Renal cortical epithelial cell (primary cell): ENCODE measurements around the gene FAM161B. TPM values are rescaled to one million over a fixed set of nuclear protein-coding genes. Genes with fewer than 3 reads are reported as not detected.
"Not testable (repeated sequence)": the region's sequence is repeated elsewhere in the genome, so short reads cannot be mapped to it uniquely, and the experiment has no call there.

Experiments used
- DNase-seq: peaks from one replicate; pipeline ENCODE4 v3.0.0-alpha.2; 2011; ENCODE audit warnings: low read depth
- total RNA-seq: library from RNA; depleted of rRNA; stranded (reverse); fragments of >200 nt; gene quantifications from 2 replicates; pipeline ENCODE4 v1.2.3, GENCODE V29; 2014

Gene FAM161B
- total RNA-seq = 2.3 and 7.5 TPM in 2 replicates

- DNase-seq = peak; percentile 93
Observed at GRCh38 chr14:73949752-73950734, at the start of gene FAM161B, which contains the start of gene COQ6. Gene FAM161B (minus strand): TSS chr14:73950094. CDS start chr14:73950026, 68 bp downstream. Gene COQ6 (plus strand): TSS chr14:73950302. CDS start chr14:73950333, 31 bp downstream.

- DNase-seq = no peak
Observed at GRCh38 chr14:73998726-73999125, 48.8 kb upstream of the FAM161B start.

DNA sequence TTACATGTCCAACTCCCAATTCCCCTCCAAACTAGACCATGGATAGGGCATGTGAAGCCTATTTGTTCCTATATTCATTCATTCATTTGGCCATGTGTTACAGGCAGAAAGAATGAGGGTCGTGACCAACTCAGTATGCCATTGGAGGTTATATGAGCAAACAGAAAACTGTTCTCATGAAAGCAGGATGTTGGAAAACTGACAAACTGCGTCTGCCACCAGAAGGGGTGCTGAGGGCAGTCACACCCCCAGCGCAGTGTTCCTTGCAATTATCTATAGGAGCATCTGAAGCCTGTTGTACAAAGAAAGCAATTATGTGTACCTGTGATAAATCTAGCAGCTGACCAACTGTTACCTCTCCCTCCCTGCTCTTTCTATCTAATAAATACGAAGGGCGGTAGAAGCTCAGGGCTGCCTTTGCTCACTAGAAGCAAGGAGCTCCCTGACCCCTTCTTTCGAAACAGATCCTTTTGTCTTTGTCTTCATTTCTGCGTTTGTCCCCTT, 48.1 kb upstream of the FAM161B start:
- no peak for DNase-seq

- peak; percentile 79 for DNase-seq
Observed at GRCh38 chr14:73997108-73997943, 47.4 kb upstream of the FAM161B start.

DNA sequence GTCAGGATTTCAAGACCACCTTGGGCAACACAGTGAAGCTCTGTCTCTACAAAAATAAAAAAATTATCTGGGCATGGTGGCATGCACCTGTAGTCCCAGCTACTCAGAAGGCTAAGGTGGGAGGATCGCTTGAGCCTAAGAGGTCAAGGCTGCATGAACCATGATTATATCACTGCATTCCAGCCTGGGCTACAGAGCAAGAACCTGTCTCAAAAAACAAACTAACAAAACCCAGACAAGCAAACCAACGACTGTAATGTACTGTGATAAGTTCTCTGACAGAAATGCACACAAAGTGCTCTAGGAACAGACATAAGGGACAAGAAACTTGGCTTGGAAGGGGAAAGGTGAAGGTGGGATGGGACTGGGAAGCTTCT, 46.8 kb upstream of the FAM161B start:
- DNase-seq = no peak

DNA sequence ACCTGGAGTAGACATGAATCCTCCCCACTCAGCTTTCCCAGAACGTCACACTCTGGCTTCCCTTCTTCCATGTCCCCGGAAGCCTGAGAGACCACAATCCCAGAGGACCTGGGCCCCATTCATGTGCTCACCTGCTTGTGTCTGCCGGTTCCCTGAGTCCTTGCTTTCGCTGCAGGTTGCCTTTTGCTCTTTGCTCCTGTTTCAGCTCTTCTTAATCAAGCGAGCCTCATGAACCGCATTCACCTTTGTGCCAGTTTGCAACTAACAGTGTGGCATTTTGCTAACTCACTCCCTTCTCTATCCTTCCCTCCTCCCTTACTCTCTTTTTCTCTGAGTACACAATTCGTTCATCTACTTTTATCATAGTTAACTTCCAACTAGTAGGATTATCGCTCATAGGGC, 46.1 kb upstream of the FAM161B start:
- DNase-seq = peak; percentile 54

GRCh38 chr14:73994926-73995325, 45.0 kb upstream of the FAM161B start:
- DNase-seq = not testable (repeated sequence)

DNA sequence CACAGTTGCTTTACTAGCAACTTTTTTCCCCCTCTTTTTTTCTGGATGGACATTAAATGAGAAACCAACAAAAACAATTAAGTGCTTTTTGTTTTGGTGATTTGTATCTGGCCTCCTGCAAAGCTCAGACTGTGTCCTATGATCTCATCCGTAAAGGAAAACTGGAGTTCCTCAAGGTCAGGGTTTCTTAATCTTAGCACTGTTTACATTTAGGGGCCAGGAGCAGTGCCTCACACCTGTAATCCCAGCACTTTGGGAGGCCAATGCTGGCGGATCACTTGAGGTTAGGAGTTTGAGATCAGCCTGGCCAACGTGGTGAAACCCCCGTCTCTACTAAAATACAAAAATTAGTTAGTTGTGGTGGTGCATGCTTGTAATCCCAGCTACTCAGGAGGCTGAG, 41.2 kb upstream of the FAM161B start:
- DNase-seq = no peak

- not testable (repeated sequence) for DNase-seq
Observed at GRCh38 chr14:73988656-73989055, 38.8 kb upstream of the FAM161B start.

DNA sequence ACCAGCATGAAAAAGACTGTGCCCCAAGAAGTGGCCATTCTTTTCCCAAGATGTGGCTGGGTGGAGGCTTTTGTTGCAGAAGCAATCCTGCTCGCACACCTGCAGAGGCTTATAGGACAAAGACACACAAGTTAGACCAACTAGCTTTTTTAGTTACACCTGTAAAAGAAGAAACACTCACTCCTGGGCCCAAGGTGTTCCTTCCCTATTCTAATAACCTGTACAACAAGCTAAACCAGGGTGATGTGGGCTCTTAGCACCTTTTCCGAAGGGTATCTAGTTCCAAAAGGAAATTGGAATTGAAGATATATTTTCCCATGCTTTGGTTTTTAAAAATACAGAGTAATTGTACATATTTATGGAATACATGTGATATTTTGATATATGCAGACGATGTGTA, 38.2 kb upstream of the FAM161B start:
- no peak for DNase-seq

DNA sequence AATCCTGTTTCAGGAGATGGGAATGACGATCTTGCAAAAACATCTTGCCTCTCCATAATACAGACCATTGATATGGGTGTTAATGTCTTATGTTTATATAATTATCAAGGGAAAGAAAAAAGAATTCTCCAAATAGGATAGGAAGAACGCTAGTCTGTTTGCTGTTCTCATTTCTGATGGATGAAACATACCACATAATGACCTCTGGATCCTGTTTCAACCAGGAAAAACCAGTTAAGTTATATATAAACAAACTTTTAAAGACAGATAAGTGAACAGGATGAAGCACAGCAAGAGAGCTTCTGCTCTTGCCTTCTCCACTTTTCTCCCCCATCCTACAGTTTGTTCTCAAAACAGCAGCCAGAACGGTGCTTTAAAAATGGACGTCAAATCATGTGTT, 28.0 kb upstream of the FAM161B start:
- peak; percentile 23 for DNase-seq

GRCh38 chr14:73976125-73976524, 26.2 kb upstream of the FAM161B start:
- peak; percentile 43 for DNase-seq

DNA sequence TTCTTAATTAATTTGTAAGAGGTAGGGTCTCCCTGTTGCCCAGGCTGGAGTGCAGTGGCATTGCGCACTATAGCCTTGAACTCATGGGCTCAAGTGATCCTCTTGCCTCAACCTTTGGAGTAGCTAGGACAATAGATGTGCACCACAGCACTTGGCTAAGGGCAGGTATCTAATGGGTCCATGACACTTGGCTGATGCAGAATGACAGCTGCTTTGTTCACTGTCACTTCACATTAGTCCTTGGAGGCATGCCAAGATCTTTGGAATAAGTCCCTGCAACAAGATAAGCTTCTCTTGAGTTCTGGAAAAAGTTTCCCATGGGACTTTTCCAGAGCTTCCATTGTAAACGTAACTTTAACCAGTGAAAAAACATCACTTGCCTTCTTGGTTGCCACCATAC, 23.6 kb upstream of the FAM161B start:
- no peak for DNase-seq

DNA sequence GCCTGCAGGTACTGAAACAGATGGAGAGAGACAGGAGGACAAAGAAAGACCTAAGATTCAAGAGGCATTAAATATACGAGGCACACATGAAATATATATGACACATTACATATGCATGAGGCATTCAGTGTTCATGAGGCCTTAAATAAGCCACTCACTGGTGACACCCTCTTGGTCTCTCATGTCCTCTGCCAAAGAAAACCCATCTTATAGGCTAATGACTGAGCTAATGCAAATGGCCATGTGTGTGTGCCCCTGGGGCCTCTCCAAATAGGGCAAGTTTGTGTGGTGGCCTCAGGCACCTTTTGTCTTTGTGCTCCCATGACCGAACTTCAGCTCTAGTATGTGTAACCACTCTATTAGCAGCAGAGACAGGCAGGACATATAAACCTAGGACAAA, 19.0 kb upstream of the FAM161B start:
- no peak for DNase-seq

GRCh38 chr14:73965216-73965615, 15.3 kb upstream of the FAM161B start:
- DNase-seq = no peak

DNA sequence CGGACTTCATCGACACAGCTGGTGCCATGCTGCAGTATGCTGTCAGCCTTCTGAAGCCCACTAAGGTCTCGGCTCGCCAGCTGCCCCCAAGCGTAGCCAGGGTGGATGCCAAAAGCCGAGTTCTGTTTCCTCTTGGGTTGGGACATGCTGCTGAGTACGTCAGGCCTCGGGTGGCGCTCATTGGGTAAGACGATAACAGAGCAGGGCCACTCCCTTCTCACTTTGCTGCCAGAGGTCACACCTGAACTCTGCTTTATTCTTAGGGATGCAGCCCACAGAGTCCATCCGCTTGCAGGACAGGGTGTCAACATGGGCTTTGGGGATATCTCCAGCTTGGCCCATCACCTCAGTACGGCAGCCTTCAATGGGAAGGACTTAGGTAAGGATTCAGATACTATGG, 11.3 kb upstream of the FAM161B start:
- no peak for DNase-seq

- no peak for DNase-seq
Observed at GRCh38 chr14:73958591-73958990, 8.7 kb upstream of the FAM161B start.

DNA sequence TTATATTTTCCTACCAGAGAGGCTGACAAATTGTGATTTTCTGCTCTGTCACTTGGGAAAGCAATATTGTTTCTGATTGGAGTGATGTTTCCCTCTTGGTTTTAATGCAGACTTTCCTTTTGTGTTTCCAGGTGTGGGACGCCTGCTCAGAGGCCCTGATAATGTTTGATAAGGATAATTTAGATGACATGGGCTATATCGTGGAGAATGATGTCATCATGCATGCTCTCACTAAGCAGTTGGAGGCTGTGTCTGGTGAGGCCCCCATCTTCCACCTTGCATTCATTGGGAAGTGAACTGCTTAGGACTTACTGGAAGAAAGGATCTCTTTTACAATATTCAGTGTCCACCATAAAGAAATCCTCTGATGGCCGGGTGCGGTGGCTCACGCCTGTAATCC, 5.8 kb upstream of the FAM161B start:
- no peak for DNase-seq

DNA sequence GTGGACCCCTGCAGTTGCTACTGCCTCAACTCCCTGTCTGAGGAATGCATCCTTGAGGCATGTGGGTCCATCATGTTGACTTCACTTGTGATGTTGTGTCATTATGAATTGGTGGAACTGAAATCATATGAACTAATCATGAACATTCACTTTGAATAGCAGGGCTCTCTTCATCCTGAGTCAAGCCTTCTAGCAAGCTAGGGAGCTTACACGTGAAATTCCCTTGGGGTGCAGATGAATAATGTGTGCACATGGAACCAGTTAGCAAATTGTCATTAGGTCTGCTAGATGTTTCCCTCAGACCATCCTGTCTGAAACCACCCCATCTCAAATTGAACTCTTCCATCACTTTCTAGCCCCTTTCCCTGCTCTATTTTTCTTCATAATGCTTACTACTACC, 3.8 kb upstream of the FAM161B start:
- no peak for DNase-seq

DNA sequence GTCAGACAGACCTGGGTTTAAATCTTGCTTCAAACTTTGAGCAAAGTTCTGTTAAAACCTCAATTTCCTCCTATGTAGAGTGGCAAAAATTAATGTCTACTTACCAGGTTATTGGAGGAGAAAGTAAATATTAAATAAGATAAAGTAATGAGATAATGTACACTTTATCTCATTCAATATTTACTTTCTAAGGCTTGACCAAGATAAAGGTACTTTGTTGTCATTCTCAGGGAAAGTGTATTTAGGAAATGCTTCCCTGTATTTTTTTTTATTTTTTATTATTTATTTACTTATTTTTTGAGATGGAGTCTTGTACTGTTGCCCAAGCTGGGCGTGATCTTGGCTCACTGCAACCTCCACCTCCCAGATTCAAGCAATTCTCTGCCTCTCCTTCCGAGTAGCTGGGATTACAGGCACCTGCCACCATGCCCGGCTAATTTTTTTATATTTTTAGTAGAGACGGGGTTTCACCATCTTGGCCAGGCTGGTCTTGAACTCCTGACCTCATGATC, 4.7 kb downstream of the FAM161B start:
- no peak for DNase-seq

DNA sequence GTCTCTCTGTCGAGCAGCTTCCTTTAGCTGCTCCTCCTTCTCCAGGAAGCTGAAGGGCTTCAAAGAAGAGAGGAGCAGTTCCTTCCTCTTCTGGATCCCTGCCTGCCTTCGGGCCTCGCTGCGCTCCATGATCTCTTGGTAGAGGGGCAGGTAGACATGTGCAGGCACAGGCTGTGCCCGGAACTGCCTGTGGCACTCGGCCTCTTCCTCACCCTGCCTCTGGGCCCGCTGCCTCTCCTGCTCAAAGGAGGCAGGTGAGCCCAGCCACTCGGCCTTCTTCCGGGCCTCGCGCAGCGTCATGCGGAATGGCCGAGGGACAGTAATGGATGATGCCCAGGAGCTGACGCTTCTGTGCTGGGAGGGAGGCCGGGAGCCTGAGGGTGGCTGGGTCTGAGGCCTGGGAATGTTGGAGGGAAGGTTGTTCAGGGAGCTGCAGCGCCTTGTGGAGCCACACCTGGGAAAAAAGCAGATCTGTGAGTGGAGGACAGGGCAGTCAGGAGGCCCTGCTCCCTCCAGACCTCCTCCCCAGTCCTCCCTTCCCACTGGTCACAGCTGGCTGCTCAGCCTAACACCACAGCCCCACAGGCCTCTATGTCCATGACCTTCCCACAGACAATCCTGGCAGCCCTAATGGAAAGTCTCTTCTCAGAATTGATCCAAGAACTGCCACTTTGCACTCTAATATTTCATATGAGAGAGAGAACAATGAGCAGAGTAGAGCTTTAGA, 5.3 kb downstream of the FAM161B start:
- DNase-seq = no peak
